ENCODE data around the gene NAA80. TPM values are rescaled to one million over a fixed set of nuclear protein-coding genes. Genes with fewer than 3 reads are reported as not detected.

Gene NAA80
- total RNA-seq, 1 donor from 2014 or later, result 10.1 TPM

DNA sequence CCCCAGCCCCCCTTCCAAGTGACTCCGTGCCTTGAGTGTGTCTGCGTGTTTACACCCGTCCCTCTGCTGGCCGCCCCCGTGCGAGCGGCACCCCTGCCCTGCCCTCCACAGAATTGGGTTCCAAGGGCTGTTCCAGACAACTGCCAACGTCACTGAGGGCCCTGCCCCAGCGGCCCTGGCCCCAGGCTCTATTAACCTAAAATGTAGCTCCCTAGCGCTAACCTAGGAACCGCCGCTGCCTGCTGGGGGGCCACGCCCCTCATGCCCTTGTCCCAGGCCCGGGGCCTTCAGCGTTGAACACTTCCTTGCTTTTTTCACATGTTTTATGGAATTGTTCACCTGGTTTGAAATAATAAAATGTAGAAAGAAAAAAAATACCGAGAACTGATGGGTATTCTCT is 40.2 kb downstream of the NAA80 start:
- H3K36me3 ChIP-seq, result no peaks in the 10 kb centered on the region
- H3F3A ChIP-seq (ENCODE audit: low read depth), result peaks cover 77% of the 10 kb centered on the region
- H3K9me3 ChIP-seq (ENCODE audit: low read depth), result no peaks in the 10 kb centered on the region
- peak overlapping the region; percentile 46 for H3K4me3 Mint-ChIP-seq
- no peak overlapping the region for H2AFZ ChIP-seq (replicated peaks)
- peaks cover 64% of the 10 kb centered on the region for H3K4me1 Mint-ChIP-seq
- H4K20me1 ChIP-seq (ENCODE audit: low read depth), result peaks cover 42% of the 10 kb centered on the region
- H3K4me1 ChIP-seq, result peaks cover 22% of the 10 kb centered on the region
- H3K4me2 ChIP-seq, result no peak overlapping the region
- H3K27me3 Mint-ChIP-seq (ENCODE audit: insufficient read depth, low read depth), result peaks cover 7% of the 10 kb centered on the region
- TF ChIP-seq, protein P1, sequence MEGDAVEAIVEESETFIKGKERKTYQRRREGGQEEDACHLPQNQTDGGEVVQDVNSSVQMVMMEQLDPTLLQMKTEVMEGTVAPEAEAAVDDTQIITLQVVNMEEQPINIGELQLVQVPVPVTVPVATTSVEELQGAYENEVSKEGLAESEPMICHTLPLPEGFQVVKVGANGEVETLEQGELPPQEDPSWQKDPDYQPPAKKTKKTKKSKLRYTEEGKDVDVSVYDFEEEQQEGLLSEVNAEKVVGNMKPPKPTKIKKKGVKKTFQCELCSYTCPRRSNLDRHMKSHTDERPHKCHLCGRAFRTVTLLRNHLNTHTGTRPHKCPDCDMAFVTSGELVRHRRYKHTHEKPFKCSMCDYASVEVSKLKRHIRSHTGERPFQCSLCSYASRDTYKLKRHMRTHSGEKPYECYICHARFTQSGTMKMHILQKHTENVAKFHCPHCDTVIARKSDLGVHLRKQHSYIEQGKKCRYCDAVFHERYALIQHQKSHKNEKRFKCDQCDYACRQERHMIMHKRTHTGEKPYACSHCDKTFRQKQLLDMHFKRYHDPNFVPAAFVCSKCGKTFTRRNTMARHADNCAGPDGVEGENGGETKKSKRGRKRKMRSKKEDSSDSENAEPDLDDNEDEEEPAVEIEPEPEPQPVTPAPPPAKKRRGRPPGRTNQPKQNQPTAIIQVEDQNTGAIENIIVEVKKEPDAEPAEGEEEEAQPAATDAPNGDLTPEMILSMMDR (IDR thresholded peaks at IDR 0.05), result no peak
- TF ChIP-seq EZH2phosphoT487 (IDR thresholded peaks at IDR 0.05) (no peak), EZH2 (IDR thresholded peaks at IDR 0.05) (no peak)
- H3K27ac Mint-ChIP-seq, result peak overlapping the region; percentile 95
- no peak for DNase-seq (ENCODE audit: low spot score)
- H3K79me2 ChIP-seq (ENCODE audit: low read depth), result no peaks in the 10 kb centered on the region
- peaks cover 12% of the 10 kb centered on the region for H3K36me3 Mint-ChIP-seq
- H3K4me3 ChIP-seq, result no peak overlapping the region
- no peaks in the 10 kb centered on the region for H3K27me3 ChIP-seq
- no peaks in the 10 kb centered on the region for H3K9me3 Mint-ChIP-seq
- H3K27ac ChIP-seq, result peak overlapping the region; percentile 66
- no peak overlapping the region for H3K9ac ChIP-seq

DNA sequence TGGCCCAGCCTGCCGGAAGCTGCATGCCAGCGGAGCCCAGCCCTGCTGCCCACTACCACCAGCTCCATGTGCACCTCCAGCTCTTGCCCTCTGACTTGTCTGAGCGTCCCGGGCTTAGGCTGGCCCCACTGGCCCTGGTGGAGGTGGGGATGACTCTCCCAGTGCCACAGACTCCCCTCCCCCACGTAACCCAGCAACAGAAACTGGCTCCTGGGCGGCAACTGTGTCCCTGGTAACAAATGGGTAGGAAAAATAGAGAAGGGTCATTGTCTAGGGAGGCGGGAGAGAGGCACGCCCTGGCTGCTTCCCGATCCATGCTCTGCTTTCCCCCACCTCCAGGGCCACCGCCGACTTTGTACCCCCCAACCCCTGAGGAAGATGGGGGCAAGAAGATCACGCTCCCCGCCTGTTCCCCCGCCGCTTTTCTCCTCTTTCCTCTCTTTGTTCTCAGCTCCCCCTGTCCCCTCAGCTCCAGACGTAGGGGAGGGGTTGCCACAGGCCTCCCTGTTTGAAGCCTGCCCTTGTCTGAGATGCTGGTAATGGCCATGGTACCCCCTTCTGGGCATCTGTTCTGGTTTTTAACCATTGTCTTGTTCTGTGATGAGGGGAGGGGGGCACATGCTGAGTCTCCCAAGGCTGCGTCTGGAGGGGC is 41.0 kb downstream of the NAA80 start:
- H3K36me3 ChIP-seq, result no peaks in the 10 kb centered on the region

DNA sequence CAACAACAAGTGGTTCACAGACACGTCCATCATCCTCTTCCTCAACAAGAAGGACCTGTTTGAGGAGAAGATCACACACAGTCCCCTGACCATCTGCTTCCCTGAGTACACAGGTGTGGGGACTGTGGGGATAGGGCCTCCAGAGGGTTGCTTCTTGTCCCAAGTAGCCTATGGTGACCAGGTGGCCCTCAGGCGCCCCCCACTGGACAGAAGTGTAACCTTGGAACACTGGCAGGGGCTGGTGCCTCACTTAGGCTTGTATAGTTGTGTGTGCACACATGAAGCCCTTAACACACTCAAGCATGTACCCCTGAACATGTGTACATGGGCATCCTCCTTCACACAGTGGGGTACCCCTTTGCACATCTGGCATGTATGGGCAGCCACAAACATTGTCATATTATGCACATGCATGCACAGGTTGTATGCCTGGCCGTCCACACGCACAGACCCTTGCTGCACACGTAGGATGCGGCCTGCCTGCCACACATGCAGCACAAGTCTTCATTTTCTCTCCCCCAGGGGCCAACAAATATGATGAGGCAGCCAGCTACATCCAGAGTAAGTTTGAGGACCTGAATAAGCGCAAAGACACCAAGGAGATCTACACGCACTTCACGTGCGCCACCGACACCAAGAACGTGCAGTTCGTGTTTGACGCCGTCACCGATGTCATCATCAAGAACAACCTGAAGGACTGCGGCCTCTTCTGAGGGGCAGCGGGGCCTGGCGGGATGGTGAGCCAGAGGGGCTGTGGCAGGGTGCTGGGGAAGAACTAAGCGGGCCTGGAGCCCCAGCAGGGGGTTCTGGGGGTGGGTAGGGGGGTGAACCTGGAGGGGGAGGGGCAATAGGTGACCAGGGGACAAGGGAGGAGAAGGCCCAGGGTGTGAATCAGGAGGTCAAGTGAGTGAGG is 42.0 kb downstream of the NAA80 start:
- H3K79me2 ChIP-seq (ENCODE audit: low read depth), result peaks cover 11% of the 10 kb centered on the region
- no peak overlapping the region for H2AFZ ChIP-seq (replicated peaks)
- Mint-ChIP-seq H3K27me3 (ENCODE audit: insufficient read depth, low read depth) (peaks cover 8% of the 10 kb centered on the region), H3K27ac (peak overlapping the region; percentile 95), H3K36me3 (peaks cover 17% of the 10 kb centered on the region), H3K9me3 (no peaks in the 10 kb centered on the region), H3K4me3 (peak overlapping the region; percentile 69), H3K4me1 (peaks cover 56% of the 10 kb centered on the region)
- H3K9me3 ChIP-seq (ENCODE audit: low read depth), result no peaks in the 10 kb centered on the region
- no peak overlapping the region for H3K9ac ChIP-seq
- peaks cover 15% of the 10 kb centered on the region for H3K4me1 ChIP-seq
- H3K4me3 ChIP-seq, result no peak overlapping the region
- DNase-seq (ENCODE audit: low spot score), result peak; percentile 71
- peaks cover 70% of the 10 kb centered on the region for H3F3A ChIP-seq (ENCODE audit: low read depth)
- H3K27ac ChIP-seq, result no peak overlapping the region
- no peaks in the 10 kb centered on the region for H3K36me3 ChIP-seq
- no peak overlapping the region for H3K4me2 ChIP-seq
- H3K27me3 ChIP-seq, result no peaks in the 10 kb centered on the region
- no peak for TF ChIP-seq EZH2phosphoT487 (IDR thresholded peaks at IDR 0.05)
- TF ChIP-seq, protein P1 (IDR thresholded peaks at IDR 0.05), result peak; percentile 72
- peaks cover 60% of the 10 kb centered on the region for H4K20me1 ChIP-seq (ENCODE audit: low read depth)

More for the DNA sequence above, 41.0 kb downstream of the NAA80 start:
- no peaks in the 10 kb centered on the region for H3K9me3 ChIP-seq (ENCODE audit: low read depth)
- peaks cover 15% of the 10 kb centered on the region for H3K4me1 ChIP-seq
- peak overlapping the region; percentile 29 for H3K27ac ChIP-seq
- H3K4me3 Mint-ChIP-seq, result peak overlapping the region; percentile 69
- peaks cover 2% of the 10 kb centered on the region for H3K79me2 ChIP-seq (ENCODE audit: low read depth)
- no peak overlapping the region for H3K4me2 ChIP-seq
- H3F3A ChIP-seq (ENCODE audit: low read depth), result peaks cover 74% of the 10 kb centered on the region
- peak overlapping the region; percentile 95 for H3K27ac Mint-ChIP-seq
- no peaks in the 10 kb centered on the region for H3K27me3 ChIP-seq
- peaks cover 51% of the 10 kb centered on the region for H4K20me1 ChIP-seq (ENCODE audit: low read depth)
- H2AFZ ChIP-seq (replicated peaks), result no peak overlapping the region
- peaks cover 16% of the 10 kb centered on the region for H3K36me3 Mint-ChIP-seq
- no peak for TF ChIP-seq EZH2 (IDR thresholded peaks at IDR 0.05)
- no peak for TF ChIP-seq EZH2phosphoT487 (IDR thresholded peaks at IDR 0.05)
- TF ChIP-seq, protein P1 (IDR thresholded peaks at IDR 0.05), result no peak
- H3K4me3 ChIP-seq, result no peak overlapping the region
- no peak for DNase-seq (ENCODE audit: low spot score)
- no peaks in the 10 kb centered on the region for H3K9me3 Mint-ChIP-seq
- peaks cover 8% of the 10 kb centered on the region for H3K27me3 Mint-ChIP-seq (ENCODE audit: insufficient read depth, low read depth)
- no peak overlapping the region for H3K9ac ChIP-seq
- peaks cover 64% of the 10 kb centered on the region for H3K4me1 Mint-ChIP-seq
